DLD1 (cell line): Measurements from ENCODE around the gene TRIM48.
"Not testable (repeated sequence)": the region's sequence is repeated elsewhere in the genome, so short reads cannot be mapped to it uniquely, and the experiment has no call there.

Experiments
- in situ Hi-C: cut with HindIII; loops from 2 replicates; pipeline ENCODE4 v1.10.0; 2017; ENCODE audit warnings: low sequenced_read_pairs

Gene TRIM48, protein sequence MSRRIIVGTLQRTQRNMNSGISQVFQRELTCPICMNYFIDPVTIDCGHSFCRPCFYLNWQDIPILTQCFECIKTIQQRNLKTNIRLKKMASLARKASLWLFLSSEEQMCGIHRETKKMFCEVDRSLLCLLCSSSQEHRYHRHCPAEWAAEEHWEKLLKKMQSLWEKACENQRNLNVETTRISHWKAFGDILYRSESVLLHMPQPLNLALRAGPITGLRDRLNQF

GRCh38 chr11:55261855-55262254, at the start of gene TRIM48:
TSS of gene TRIM48 (plus strand) at chr11:55262155. CDS start at chr11:55262268, 113 bp downstream.
- in situ Hi-C loops, result not testable (repeated sequence)

- in situ Hi-C loops, result not testable (repeated sequence)
Measured at GRCh38 chr11:55238316-55238715, 23.6 kb upstream of the TRIM48 start.

DNA sequence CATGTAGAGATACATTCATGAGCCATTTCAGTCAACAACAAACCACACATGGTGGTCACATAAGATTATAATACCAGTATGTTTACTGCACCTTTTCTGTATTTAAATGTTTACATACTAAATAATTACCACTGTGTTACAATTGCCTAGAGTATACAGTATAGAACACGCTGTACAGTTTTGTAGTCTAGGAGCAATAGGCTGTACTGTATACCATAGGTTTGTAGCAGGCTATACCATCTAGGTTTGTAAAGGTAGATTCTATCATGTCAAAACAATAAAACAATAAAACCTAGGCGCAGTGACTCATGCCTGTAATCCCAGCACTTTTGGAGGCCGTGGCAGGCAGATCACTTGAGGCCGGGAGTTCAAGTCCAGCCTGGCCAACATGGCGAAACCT, 1.1 kb downstream of the TRIM48 start:
- in situ Hi-C loops, result no loop called here
